ENCODE results near the gene KRTAP12-4. TPM values are rescaled to one million over a fixed set of nuclear protein-coding genes. Genes with fewer than 3 reads are reported as not detected.
"Not testable (repeated sequence)": the region's sequence is repeated elsewhere in the genome, so short reads cannot be mapped to it uniquely, and the experiment has no call there.

KRTAP12-4 gene, protein sequence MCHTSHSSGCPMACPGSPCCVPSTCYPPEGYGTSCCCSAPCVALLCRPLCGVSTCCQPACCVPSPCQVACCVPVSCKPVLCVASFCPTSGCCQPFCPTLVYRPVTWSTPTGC
- polyA plus RNA-seq (ENCODE audit: insufficient read length in 12 of 12): not detected
- long read RNA-seq, donor 1: 0 reads
- long read RNA-seq, donor 2: 0 reads
- long read RNA-seq, donor 3: 0 reads
- long read RNA-seq, donor 4: 0 reads
- long read RNA-seq, donor 5: 0 reads
- long read RNA-seq, donor 6: 0 reads
- long read RNA-seq, donor 7: 0 reads
- long read RNA-seq, donor 8: 0 reads
- long read RNA-seq, donor 9: 0 reads
- long read RNA-seq, donor 10: 0 reads
- long read RNA-seq, donor 11: 0 reads

DNA sequence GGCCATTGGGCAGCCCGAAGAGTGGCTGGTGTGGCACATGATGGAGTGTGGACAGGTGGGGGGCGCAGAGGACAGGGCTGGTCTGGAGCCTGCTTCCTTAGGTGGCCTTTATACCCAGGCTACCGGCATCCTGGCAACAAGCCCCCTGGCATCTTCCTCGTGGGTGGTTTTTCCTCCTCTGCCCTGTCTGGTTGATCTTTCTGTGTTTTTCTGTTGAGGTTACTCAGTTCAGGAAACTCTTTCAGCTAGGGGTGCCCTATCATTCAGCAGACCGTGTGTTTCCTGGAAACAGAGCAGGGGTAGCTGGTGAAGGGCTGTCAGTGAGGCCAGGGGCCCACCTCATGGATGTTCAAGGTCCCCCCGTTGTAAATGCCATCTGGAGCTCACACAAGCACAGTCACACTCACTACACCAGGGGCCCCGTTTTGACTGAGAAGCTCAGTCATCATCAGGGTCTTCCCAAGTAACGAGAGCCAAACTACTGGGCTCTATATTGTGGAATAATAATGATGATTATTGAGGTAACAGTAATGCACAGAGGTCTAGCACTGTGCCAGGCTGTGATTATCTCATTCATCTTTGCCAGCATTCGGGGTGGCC, at the start of gene KRTAP12-4:
Gene KRTAP12-4 (minus strand): TSS at position 84 of the 600 bp plus-strand sequence. CDS start 45 bp downstream, at position 39.
- no peak for DNase-seq

DNA sequence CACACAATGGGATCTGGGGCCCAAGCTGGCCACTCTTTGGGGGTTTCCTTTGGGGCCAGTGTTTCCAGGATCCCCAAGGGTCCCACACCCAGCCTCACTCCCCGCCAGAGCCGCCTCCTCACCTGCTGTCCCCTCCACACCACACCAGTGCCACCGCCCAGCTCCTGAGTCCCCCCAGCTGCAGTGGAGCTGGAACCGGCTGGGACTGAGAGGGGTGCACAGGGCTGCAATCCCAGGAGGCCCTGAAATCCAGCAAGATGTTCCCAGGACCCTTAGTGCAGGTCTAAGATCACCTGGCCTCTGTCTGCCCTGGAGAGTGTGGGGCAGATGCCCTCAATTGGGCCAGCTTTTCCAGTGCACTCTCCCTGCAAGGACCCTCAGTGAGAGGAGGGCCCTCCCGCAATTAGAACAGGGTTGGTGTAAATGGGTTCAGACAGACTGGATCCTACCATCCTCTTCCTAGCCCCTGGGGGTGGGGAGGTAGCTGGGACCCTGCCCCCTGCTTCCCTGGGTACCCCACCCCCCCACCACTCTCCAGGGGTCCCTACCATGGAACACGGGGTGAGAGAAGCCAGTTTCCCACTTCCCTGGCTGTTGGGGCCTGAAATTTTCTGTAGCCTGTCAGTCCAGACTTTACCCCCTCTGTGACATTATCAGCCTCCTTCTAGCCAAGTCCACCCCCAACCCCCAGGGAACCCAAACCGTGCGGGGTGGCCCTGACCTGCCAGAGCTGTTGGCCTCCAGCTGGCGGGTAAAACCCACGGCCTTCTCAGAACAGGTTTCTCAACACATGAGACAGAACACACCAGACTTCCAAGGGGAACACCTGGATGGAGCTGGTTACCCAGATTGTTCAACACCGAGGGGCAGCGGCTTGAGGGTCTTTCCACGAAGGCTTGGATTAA, 49.5 kb upstream of the KRTAP12-4 start:
- DNase-seq: no peak

DNA sequence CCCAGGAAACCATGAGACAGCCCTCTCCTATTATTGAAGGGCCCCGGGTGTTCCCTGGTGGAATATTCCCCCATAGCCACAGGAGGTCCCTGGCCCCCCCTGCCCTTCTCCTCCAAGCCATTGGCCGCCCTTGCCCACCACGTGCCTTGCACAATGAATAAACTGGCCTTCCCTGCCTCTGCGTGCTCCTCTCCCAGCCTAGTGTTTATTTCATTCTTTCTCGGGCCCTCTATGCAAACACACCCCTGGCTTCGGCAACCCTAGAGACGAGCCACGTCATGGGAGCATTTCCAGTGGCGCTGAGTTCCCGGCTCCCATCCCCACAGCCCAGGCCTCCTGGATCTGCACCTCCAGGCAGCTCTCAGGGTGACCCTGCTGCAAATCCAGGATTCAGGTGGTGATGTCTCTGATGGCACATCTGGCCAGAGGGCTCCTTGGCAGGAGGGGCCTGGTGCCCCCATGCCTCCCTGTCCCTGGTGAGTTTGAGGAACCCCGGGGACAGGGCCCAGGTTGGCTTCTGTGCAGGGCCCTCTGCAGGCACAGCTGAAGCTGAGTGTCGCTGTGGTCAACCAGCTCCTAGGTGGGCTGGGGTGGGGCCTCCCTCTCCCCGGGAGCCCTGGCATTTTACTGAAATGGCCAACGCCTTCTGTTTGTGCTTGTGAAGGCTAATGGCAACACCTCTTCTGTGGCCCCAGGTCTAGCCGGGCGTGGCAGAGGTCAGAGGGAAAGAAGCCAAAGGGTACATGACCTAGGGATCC, 48.7 kb upstream of the KRTAP12-4 start:
- DNase-seq: no peak

DNA sequence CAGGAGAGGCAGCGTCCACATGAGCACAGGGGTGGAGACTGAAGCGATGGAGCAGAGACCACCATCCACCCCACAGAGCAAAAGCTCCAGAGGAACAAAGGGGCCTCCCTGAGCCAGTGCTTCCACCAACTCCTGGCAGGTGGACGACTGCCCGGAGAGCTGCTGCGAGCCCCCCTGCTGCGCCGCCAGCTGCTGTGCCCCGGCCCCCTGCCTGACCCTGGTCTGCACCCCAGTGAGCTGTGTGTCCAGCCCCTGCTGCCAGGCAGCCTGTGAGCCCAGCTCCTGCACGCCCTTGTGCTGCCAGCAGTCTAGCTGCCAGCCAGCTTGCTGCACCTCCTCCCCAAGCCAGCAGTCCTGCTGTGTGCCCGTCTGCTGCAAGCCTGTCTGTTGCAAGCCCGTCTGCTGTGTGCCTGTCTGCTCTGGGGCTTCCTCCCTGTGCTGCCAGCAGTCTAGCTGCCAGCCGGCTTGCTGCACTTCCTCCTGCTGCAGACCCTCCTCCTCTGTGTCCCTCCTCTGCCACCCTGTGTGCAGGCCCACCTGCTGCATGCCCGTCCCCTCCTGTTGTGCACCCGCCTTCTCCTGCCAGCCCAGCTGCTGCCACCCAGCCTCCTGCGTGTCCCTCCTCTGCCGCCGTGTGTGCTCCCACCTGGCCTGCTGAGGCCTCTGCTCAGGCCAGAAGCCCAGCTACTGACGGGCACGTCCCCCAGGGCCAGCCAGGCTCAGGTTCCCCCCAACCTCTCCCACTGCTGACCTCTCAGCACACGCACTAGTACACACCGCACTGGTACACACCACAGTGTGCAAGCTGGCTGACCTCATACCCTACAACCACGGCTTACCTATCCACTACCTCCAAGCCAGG, 47.9 kb upstream of the KRTAP12-4 start:
- no peak for DNase-seq

DNA sequence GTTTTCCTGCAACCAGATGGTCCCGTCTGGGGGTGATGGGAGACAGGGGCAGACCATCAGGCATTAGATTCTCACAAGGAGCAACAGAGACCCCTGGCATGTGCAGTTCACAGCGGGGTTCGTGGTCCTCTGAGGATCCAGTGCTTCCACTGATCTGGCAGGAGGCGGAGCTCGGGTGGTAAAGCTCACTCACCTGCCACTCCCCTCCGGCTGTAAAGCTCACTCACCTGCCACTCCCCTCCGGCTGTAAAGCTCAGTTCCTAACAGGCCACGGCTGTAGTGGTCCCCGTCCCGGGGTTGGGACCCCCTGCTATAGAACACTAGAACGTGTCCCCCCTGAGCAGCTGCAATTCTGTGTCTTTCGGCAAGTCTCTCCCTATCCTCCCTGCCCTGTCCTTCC, 47.1 kb upstream of the KRTAP12-4 start:
- no peak for DNase-seq

DNA sequence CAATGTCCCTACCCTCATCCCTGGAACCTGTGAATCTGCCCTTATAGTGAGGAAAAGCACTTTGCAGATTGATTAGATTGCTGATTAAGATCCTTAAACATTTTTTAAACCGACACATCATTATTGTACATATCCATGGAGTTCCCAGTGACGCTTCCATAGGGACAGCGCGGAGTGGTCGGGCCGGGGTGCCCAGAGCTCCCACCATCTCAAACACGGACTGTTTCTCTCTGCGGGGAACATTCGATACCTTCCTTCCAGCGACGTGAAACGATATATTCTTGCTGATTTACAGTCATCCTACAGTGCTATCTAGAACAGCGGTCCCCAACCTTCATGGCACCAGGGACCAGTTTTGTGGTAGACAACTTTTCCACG, 46.6 kb upstream of the KRTAP12-4 start:
- DNase-seq: no peak

DNA sequence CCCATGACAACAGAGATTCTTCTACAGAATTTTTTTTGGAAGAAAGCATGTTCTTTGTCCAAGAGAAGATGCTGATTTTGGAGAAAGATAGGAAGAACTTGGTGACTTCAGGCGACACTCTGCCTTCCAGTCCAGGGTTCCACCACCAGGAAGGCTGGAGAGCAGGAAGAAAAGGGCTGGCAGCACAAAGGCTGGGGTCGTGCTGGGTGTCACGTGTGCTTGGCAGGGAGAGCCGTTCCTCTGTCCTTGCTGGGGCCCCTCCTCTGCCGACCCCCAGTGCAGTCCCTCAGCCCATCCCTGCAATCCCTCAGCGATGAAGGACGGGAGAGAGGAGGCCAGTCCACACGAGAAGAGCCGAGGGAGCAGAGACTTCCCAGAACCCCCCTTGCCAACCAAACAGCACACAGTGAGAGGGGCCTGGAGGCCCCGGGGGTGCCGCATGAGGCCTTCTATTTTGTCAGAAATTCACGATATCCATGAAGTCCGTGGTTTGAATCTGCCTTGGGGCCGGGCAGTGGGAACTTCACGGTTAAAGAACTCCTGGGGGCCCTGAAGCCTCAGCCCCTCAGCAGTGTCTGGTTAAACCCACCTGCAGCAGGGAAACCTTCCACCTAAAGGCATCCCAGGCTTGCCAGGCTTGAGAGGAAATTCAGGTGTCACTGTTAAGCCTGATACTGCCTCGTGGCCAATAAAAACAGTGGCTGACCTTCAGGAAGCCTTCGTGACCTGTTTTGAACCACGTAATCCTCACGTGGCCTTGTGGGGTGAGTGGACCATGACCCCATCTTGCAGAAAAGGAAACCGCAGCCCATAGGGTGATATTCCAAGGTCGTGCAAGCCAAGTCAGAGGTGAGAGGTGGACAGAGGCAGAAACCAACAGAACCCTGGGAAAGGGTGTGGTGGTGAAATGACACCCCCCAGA, 45.9 kb upstream of the KRTAP12-4 start:
- no peak for DNase-seq

DNA sequence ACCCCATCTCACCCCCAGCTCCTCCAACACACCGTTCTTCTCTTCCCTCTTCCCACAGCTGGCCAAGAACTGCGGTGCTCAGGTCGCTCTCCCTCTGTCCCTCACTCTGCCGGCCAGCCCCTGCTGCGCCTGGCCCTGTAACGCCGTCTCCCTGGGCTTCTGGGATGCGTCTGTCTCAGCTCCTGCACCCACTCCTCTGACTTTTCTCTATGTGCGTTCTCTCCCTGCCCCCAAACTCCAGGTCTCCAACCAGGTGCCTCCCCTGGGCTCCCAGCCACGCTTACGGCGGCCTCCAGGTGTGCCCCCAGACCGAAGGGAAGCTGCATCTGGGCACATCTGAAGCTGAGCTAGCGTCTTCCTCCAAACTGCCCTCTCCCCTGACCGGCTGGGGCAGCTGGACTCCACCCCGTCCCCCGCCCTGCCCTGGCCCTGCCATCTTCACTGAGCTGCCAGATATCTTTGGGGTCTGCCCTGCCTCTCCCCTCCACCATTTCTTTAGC, 45.1 kb upstream of the KRTAP12-4 start:
- DNase-seq: no peak

DNA sequence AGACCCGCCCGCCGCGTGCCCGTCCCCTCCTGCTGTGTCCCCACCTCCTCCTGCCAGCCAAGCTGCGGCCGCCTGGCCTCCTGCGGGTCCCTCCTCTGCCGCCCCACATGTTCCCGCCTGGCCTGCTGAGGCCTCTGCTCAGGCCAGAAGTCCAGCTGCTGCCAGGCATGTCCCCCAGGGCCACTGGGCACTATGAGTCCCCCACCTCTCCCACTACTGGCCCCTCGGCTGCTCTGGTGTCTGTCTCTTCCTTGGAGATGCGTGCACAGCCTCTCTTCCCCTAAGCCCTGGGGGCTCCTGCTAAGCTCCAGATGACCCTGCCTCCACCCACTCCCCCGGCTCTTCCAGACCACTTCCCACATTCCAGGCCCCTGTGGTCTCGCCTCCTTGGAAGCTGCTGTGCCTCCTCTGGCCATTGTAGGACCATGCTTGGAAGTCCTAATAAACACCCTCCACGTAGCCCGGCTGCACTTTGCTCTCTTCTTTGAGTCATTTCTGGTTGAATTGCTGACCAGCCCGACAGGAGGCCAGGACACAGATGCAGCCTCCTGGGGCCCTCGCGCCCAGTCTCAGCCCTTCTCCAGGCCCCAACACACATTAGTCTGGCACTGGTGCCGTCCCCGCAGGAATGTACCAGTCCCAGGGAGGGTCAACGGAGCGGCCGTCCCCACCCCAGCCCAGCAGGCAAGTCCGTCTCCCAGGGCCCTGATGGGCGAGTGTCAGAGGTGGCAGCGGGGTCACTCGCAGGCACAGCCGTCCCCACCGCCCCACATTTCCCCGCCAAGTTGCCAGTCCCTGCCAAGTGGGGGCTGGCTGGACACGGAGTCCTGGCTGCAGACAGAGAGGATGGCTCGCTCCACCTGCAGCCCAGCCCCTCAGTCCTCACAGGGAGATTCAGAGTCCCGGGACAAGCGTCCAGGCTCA, 43.6 kb upstream of the KRTAP12-4 start:
- no peak for DNase-seq

DNA sequence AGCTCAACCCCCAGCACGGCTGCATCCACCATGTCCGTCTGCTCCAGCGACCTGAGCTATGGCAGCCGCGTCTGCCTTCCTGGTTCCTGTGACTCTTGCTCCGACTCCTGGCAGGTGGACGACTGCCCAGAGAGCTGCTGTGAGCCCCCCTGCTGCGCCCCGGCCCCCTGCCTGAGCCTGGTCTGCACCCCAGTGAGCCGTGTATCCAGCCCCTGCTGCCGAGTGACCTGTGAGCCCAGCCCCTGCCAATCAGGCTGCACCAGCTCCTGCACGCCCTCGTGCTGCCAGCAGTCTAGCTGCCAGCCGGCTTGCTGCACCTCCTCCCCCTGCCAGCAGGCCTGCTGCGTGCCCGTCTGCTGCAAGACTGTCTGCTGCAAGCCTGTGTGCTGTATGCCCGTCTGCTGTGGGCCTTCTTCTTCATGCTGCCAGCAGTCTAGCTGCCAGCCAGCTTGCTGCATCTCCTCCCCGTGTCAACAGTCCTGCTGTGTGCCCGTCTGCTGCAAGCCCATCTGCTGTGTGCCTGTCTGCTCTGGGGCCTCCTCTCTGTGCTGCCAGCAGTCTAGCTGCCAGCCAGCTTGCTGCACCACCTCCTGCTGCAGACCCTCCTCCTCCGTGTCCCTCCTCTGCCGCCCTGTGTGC, 42.8 kb upstream of the KRTAP12-4 start, which contains the start of gene KRTAP10-12:
Gene KRTAP10-12 (plus strand): TSS at position 1 of the 639 bp plus-strand sequence. CDS start 30 bp downstream, at position 31.
- DNase-seq: not testable (repeated sequence)

DNA sequence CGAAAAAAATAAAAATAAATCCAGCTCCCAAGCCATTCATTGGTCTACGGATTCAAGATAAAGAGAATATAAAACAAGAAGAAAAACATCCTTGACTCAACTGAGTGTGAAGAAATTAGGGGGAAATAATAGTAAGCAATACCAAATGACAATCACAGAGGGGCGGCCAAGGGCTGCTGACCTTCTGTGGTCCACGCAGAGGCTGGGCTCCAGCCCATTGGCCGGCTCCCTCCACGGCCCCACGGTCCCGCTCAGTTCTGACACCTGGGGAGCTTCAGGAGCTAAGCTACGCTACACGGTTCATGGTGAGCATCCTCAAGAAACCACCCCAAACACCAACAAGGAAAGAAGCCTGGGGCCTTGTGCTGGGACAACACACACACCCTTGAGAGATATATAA, 42.1 kb upstream of the KRTAP12-4 start:
- DNase-seq: no peak

DNA sequence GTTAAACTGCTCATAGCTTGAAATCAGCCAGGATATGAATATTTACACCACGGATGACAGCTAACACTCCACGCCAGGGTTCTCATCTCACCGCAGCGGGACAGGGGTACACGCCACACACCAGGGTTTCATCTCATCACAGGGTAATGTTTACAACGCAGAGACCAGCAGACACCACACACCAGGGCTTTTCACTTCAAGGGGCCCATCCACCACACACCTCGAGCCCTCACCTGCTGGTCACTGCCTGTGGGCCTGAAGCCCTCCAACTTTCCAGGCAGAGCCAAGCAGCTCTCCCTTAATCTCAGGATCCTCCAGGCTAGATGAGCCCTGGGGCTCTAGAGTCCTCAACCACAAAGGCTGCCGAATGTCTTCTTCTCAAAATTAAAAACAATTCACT, 41.2 kb upstream of the KRTAP12-4 start:
- no peak for DNase-seq

DNA sequence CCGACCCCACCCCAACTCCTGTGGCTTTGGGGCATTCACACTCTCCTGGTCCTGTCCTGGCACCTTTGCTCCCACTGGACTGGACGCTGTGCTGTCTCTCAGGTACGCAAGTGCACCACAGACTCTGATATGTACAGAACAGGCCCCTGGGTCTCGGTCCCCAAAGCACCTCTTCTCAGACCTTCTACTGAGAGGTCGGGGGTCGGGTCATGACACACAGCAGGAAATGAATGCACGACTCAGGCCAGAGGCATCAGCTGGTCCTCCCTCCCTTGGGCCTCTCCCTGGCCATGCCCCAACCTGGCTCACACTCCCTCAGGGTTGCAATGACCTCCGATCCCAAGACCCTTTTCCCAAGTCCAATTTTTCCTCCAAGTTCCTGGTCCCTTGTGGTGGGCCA, 40.7 kb upstream of the KRTAP12-4 start:
- DNase-seq: no peak

DNA sequence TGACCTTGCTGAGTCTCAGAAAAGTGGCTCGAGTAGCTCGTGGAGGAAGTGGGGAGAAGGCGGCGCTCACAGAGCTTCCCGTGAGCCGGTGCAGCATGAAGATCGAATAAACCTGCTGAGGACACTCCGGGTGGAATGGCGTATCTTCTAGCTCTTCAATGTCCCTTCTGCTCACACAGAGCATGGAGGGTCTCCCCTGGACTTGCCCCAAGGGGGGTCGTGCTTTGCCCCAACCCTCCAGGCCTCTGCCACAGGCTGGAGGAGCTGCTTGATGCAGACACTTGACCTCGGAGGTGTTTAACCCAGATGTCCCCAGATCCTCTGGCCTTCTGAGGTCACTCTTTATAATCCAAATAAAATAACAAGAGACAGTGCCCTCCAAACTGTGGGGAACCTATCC, 40.3 kb upstream of the KRTAP12-4 start:
- no peak for DNase-seq

DNA sequence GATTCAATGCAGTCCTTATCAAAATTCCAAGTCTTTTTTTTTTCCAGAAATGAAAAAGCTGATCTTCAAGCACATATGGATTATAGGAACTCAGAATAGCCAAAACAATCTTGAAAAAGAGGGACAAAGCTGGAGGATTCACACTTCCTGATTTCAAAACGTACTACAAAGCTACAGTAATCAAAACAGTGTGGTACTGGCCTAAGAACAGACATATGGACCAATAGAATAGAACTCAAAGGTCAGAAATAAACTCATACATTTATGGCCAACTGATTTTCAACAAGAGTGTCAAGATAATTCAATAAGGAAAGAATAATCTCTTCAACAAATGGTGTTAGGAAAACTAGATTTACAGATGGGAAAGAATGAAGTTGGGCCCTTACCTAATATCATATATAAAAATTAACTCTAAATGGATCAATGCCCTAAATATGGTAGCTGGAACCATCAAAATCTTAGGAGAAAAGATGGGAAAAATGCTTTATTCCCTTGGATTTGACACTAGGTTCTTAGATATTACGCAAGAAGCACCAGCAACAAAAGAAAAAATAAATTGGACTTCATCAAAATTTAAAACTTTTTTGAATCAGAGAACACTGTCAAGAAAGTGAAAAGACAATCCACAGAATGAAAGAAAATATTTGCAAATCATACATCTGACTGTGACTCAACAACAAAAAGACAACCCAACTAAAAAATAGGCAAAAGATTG, 38.5 kb upstream of the KRTAP12-4 start:
- DNase-seq: no peak

DNA sequence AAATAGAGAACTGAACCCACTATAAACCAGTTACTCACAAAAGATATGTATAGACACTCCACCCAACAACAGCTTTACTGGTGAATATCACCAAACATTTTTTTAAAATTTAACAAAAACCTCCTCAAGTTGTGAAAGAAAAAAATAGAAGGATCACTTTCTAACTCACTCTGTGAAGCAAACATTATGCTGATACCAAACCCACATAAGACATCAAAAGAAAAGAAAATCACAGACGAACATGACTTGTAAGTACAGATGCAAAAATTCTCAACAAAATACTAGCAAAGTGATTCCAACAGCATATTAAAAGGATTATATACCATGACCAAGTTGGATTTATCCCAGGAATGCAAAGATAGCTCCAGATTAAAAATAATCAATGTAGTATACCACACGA, 37.2 kb upstream of the KRTAP12-4 start:
- DNase-seq: no peak

DNA sequence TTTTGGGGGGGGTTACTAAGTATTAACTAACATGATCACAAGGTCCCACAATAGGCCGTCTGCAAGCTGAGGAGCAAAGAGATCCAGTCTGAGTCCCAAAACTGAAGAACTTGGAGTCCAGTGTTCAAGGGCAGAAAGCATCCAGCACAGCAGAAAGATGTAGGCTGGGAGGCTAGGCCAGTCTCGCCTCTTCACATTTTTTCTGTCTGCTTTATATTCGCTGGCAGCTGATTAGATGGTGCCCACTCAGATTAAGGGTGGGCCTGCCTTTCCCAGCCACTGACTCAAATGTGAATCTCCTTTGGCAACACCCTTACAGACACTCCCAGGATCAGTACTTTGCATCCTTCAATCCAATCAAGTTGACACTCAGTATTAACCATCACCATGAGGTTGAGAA, 35.3 kb upstream of the KRTAP12-4 start:
- not testable (repeated sequence) for DNase-seq
